SK-N-SH (cell line): ENCODE measurements around the gene CYP27B1.
"Not testable (repeated sequence)": the region's sequence is repeated elsewhere in the genome, so short reads cannot be mapped to it uniquely, and the experiment has no call there.

ENCODE experiments used
- CHD2 ChIP-seq: fragments of 150-350 bp; IDR thresholded peaks from 2 replicates; pipeline ENCODE4 v1.6.1; 2018; ENCODE audit warnings: low read length; ENCODE audit not compliant: partially characterized antibody
- EP300 ChIP-seq, 2 experiments: IDR thresholded peaks; 2 replicates each; pipeline versions ENCODE4 v1.4.0 to v1.6.1; 2012; ENCODE audit warnings: borderline replicate concordance in 1 of 2, low read depth in 1 of 2, low read length in 1 of 2
- FOXM1 ChIP-seq: IDR thresholded peaks from 2 replicates; pipeline ENCODE4 v1.4.0; 2012; ENCODE audit warnings: low read depth, mild to moderate bottlenecking
- GABPA ChIP-seq: IDR thresholded peaks from 2 replicates; pipeline ENCODE4 v1.4.0; 2012; ENCODE audit warnings: low read depth, mild to moderate bottlenecking
- JUND ChIP-seq: IDR thresholded peaks from 2 replicates; pipeline ENCODE4 v1.4.0; 2012
- POLR2AphosphoS5 ChIP-seq: IDR thresholded peaks from 2 replicates; pipeline ENCODE4 v1.6.1; 2012; ENCODE audit warnings: low read depth, low read length
- RAD21 ChIP-seq: IDR thresholded peaks from 2 replicates; pipeline ENCODE4 v1.6.1; 2012; ENCODE audit warnings: mild to moderate bottlenecking, low read length
- SIN3A ChIP-seq: IDR thresholded peaks from 2 replicates; pipeline ENCODE4 v1.6.1; 2012; ENCODE audit warnings: low read depth, mild to moderate bottlenecking, low read length, moderate library complexity, borderline replicate concordance
- TCF12 ChIP-seq: IDR thresholded peaks from 2 replicates; pipeline ENCODE4 v1.4.0; 2012
- TF ChIP-seq, protein P1 (sequence below): fragments of 200-600 bp; sonication (generic); IDR thresholded peaks from 2 replicates; pipeline ENCODE4 v1.6.1; 2017; ENCODE audit warnings: antibody characterized with exemption, mild to moderate bottlenecking, moderate library complexity
- TF ChIP-seq, protein P2 (sequence below): IDR thresholded peaks from 2 replicates; pipeline ENCODE4; 2012
- TF ChIP-seq, protein P3 (sequence below): IDR thresholded peaks from 2 replicates; pipeline ENCODE4 v1.4.0; 2012; ENCODE audit warnings: low read depth, borderline replicate concordance
- TF ChIP-seq, protein P4 (sequence below): fragments of 150-350 bp; IDR thresholded peaks from 2 replicates; pipeline ENCODE4 v1.6.1; 2017; ENCODE audit warnings: antibody characterized with exemption, low read length, low read depth, borderline replicate concordance
- TF ChIP-seq, protein P5 (sequence below): IDR thresholded peaks from 2 replicates; pipeline ENCODE4 v1.4.0; 2012; ENCODE audit warnings: low read depth

DNA sequence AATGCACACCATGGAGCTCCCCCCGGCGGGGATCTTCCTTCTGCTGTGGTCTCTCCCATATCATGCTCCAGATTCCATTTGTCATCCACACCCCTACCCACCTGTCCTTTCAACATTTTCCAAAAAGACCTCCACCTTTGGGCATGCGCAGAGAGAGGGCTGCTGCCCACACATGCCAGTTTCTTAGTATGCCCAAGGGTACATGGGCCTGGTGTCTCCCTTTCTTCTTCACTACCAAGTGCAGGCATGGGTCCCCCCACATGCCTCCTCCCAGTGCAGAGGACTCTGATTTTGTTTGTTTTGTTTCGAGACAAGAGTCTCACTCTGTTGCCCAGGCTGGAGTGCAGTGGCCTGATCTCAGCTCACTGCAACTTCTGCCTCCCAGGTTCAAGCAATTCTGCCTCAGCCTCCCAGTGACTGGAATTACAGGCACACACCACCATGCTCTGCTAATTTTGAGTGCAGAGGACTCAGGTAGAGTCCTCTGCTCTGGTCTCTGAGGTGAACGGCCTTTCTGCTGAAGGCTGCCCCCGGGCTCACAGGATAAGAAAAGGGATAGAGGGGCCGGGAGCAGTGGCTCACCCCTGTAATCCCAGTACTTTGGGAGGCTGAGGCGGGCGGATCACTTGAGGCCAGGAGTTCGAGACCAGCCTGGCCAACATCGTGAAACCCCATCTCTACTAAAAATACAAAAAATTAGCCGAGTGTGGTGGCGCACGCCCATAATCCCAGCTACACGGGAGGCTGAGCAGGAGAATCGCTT, 44.9 kb downstream of the CYP27B1 start:
- not testable (repeated sequence) for TF ChIP-seq POLR2AphosphoS5; FOXM1; EP300 (IDR thresholded peaks at IDR 0.05; ENCODE audit: borderline replicate concordance in 1 of 2, low read depth in 1 of 2, low read length in 1 of 2); GABPA; CHD2; JUND; RAD21; SIN3A; TCF12
- TF ChIP-seq, protein P1, sequence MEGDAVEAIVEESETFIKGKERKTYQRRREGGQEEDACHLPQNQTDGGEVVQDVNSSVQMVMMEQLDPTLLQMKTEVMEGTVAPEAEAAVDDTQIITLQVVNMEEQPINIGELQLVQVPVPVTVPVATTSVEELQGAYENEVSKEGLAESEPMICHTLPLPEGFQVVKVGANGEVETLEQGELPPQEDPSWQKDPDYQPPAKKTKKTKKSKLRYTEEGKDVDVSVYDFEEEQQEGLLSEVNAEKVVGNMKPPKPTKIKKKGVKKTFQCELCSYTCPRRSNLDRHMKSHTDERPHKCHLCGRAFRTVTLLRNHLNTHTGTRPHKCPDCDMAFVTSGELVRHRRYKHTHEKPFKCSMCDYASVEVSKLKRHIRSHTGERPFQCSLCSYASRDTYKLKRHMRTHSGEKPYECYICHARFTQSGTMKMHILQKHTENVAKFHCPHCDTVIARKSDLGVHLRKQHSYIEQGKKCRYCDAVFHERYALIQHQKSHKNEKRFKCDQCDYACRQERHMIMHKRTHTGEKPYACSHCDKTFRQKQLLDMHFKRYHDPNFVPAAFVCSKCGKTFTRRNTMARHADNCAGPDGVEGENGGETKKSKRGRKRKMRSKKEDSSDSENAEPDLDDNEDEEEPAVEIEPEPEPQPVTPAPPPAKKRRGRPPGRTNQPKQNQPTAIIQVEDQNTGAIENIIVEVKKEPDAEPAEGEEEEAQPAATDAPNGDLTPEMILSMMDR = not testable (repeated sequence)
- TF ChIP-seq, protein P2, sequence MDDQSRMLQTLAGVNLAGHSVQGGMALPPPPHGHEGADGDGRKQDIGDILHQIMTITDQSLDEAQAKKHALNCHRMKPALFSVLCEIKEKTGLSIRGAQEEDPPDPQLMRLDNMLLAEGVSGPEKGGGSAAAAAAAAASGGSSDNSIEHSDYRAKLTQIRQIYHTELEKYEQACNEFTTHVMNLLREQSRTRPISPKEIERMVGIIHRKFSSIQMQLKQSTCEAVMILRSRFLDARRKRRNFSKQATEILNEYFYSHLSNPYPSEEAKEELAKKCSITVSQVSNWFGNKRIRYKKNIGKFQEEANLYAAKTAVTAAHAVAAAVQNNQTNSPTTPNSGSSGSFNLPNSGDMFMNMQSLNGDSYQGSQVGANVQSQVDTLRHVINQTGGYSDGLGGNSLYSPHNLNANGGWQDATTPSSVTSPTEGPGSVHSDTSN = not testable (repeated sequence)
- TF ChIP-seq, protein P3, sequence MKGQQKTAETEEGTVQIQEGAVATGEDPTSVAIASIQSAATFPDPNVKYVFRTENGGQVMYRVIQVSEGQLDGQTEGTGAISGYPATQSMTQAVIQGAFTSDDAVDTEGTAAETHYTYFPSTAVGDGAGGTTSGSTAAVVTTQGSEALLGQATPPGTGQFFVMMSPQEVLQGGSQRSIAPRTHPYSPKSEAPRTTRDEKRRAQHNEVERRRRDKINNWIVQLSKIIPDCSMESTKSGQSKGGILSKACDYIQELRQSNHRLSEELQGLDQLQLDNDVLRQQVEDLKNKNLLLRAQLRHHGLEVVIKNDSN = not testable (repeated sequence)
- TF ChIP-seq, protein P4, sequence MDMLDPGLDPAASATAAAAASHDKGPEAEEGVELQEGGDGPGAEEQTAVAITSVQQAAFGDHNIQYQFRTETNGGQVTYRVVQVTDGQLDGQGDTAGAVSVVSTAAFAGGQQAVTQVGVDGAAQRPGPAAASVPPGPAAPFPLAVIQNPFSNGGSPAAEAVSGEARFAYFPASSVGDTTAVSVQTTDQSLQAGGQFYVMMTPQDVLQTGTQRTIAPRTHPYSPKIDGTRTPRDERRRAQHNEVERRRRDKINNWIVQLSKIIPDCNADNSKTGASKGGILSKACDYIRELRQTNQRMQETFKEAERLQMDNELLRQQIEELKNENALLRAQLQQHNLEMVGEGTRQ = not testable (repeated sequence)
- TF ChIP-seq, protein P5, sequence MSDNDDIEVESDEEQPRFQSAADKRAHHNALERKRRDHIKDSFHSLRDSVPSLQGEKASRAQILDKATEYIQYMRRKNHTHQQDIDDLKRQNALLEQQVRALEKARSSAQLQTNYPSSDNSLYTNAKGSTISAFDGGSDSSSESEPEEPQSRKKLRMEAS = not testable (repeated sequence)
